HG03280 (cell line): ENCODE measurements around the gene ZNF132.
"Not testable (repeated sequence)": the region's sequence is repeated elsewhere in the genome, so short reads cannot be mapped to it uniquely, and the experiment has no call there.

Experiments
- ATAC-seq: cut with Tn5 transposase; IDR thresholded peaks from one replicate; pipeline ENCODE4 v1.9.1; 2021; ENCODE audit warnings: mild to moderate bottlenecking, moderate library complexity; ENCODE audit not compliant: unreplicated experiment

Gene ZNF132

GRCh38 chr19:58439576-58440554 lies at the start of gene ZNF132:
Gene ZNF132 (minus strand): TSS chr19:58440153. CDS start chr19:58439821, 332 bp downstream.
- ATAC-seq: peak; percentile 90

GRCh38 chr19:58484349-58484748 lies 44.4 kb upstream of the ZNF132 start:
- ATAC-seq: not testable (repeated sequence)

- no peak for ATAC-seq
These were observed 43.8 kb upstream of the ZNF132 start for GRCh38 chr19:58483776-58484175.

- no peak for ATAC-seq
These were observed 42.4 kb upstream of the ZNF132 start for GRCh38 chr19:58482372-58482771.

- ATAC-seq: no peak
These were observed 40.9 kb upstream of the ZNF132 start for GRCh38 chr19:58480831-58481230.

- no peak for ATAC-seq
These were observed 40.5 kb upstream of the ZNF132 start for GRCh38 chr19:58480481-58480830.

- ATAC-seq: no peak
These were observed 40.0 kb upstream of the ZNF132 start for GRCh38 chr19:58479736-58480480.

- no peak for ATAC-seq
These were observed 39.4 kb upstream of the ZNF132 start for GRCh38 chr19:58479303-58479702.

GRCh38 chr19:58477871-58478270 lies 37.9 kb upstream of the ZNF132 start:
- no peak for ATAC-seq

- no peak for ATAC-seq
These were observed 37.2 kb upstream of the ZNF132 start for GRCh38 chr19:58477130-58477529.

- ATAC-seq: no peak
These were observed 36.6 kb upstream of the ZNF132 start for GRCh38 chr19:58476498-58477015.

GRCh38 chr19:58475714-58476497 lies 36.0 kb upstream of the ZNF132 start, which contains the start of gene ZNF446:
Gene ZNF446 (plus strand): TSS chr19:58476352. CDS start chr19:58477219, 867 bp downstream.
- peak; percentile 81 for ATAC-seq

- ATAC-seq: peak; percentile 11
These were observed 35.2 kb upstream of the ZNF132 start for GRCh38 chr19:58474997-58475713.

- no peak for ATAC-seq
These were observed 34.5 kb upstream of the ZNF132 start for GRCh38 chr19:58474291-58474996.

GRCh38 chr19:58473775-58474174 lies 33.8 kb upstream of the ZNF132 start:
- ATAC-seq: no peak

- ATAC-seq: no peak
These were observed 31.8 kb upstream of the ZNF132 start for GRCh38 chr19:58471736-58472135.

- ATAC-seq: not testable (repeated sequence)
These were observed 31.0 kb upstream of the ZNF132 start for GRCh38 chr19:58470837-58471543.

- no peak for ATAC-seq
These were observed 29.5 kb upstream of the ZNF132 start for GRCh38 chr19:58469241-58470013.
